IPS DF 4.7 (cell line): ENCODE data around the gene CAVIN3.
"Not testable (repeated sequence)": the region's sequence is repeated elsewhere in the genome, so short reads cannot be mapped to it uniquely, and the experiment has no call there.

ENCODE experiments used
- DNase-seq: peaks from one replicate; pipeline ENCODE4 v3.0.0-alpha.2; 2013; ENCODE audit warnings: low spot score; ENCODE audit errors: extremely low read depth

Gene CAVIN3

DNA sequence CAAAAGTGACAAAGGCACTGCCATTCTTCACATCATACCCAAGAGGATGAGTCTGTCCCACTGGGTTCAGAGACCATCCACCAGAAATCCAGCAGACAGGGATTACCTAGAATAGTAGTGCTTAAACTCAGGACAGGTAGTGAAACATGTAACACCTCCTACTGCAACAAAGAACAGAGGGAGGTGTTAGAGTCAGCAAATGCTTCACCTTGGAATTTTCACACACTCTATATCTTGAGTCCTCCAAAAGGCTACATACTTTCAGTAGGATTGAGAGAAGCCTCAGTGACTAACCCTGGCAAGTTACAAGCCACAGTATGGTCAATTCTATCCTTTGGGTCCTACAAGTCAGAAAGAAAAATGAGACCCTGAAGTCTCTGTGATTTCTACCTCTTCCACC is 6.0 kb upstream of the CAVIN3 start:
- DNase-seq = no peak

DNA sequence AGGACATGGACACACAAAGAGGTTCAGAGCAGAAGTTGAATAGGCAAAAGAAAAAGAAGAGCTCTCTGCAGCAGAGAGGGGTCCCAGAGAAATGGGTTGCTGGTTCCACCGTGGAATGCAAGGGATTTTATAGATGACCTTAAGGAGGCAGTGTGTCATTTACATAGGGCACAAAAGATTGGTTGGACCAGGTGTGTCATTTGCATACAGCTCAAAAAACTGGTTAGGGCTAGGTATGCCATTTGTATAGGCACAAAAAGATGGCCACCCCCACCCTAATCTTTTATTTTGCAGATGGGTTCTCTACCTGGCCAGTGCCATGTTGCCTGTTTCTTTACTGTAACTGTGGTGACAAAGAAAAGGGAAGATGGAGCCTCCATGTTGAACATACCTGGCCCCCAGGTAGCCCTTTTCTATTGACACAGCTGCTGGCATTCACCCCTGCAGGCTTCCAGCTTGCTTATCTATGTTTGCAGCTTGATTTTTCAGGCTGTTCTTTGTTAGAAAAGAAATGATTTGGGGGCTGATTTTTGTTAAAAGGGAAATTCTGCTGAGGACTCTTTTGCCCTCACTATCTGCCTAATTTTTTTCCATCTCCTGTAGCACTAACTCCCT is 3.1 kb upstream of the CAVIN3 start:
- no peak for DNase-seq

DNA sequence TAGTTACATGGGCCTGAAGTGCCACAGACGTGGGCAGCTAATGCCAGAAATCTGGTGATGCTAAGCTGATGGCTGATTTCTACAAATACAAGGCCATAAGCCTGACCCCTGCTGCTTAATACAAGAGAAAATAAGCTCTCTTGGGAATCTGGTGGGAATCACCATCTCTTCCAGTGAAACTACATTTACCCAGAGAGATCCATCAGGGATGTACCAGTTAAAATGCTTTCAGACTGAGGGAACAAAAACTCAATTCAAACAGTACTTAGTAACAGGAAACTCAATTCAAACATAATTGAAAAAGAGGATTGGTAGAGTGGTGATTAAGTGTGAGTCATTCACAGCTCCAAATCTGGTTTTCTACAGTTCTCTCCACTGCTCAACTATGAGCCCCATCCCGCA is 1.7 kb upstream of the CAVIN3 start:
- no peak for DNase-seq

DNA sequence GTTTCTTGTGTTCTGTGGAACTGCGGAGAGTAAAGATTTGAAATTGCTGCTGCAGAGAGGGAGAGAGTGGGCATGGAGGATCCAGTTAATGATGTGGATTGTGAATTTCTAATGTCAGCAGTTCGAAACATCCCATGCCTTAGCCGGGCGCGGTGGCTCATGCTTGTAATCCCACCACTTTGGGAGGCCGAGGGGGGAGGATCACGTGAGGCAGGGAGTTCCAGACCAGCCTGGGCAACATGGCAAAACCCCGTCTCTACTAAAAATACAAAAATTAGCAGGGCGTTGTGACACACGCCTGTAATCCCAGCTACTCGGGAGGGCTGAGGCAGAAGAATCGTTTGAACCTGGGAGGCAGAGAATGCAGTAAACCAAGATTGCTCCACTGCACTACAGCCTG is 1.1 kb upstream of the CAVIN3 start:
- DNase-seq = no peak

DNA sequence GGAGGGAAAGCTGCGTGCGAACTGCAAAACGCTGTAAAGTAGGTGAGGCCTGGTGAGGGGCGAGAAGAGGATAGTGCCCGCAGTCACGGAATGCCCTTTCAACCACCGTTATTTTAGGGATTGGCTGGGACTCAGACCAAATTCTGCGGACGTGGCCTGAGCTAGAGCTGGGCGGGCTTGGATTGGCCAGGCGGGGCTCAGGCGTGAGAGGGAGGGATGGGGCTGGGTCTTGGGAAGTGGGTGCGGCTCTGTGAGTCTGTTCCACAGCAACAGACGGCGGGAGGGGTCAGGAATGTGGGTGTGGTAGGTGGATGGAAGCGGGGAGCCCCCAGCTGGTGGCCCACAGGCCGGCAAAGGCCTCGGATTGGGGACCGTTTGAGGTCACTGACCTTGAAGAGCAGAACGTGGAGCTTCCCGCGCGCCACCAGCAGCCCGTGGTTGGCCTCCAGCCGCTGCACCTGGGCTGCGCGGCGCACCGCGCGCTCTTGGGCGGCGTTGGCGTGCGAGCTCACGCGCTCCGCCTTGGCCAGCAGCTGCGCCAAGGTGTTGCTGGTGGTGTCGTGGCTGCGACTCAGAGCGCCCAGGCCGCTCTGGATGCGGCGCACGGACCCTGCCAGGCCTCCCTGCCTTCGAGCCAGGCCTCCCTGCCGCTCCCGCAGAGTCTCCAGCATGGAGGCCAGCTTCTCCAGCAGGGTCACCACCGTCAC is 444 bp downstream of the CAVIN3 start:
- no peak for DNase-seq

DNA sequence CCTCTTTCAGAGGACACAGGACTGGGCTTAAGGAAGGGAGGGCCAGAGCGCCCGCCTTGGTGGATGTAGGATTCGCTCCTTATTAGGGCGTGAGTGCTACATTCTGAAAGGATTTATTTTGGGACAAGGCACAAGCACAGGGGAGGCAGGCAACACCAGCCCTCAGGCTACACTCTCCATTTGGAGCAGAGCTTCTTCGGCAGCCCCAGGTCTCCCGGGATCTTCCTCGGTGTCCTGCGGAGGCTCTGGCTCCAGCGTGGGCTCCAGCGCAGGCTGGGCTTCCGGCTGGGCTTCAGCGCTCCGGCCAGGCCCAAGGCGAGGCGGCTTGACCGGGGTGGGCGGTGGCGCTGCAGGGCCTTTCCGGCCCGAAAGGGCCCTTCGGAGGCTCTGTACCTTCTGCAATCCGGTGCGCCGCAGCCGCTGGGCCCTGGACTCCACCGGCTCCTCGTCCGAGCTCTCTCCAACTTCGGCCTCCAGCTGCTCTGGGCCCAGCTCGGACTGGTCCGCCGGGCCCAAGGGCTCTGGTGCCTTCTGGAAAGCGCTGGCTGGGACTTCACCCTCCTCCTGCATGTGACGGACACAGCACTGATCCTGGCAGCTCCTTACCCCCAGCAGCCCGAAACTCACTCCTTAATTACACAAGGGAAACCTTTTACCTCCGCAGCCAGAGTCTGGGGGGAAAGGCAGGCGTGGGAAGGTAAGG is 1.1 kb downstream of the CAVIN3 start:
- no peak for DNase-seq

DNA sequence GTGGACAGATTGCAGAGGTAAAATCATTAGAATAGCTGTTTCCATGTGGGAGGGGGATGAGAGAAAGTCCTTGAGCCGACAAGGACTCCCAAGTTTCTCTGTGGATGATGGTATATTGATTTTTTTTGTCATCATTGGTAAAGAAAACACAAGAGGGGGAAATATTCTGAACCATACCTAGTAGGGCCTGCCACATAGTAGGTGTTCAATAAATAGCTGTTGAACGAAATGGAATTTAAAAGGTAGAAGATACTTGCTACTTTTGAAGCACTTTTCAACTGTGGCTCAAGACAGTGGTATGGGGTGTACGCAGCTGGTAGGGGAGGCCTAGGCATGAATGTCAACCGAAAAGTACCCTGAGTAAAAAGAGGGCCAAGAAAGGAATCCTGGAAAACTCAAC is 2.1 kb downstream of the CAVIN3 start:
- no peak for DNase-seq

DNA sequence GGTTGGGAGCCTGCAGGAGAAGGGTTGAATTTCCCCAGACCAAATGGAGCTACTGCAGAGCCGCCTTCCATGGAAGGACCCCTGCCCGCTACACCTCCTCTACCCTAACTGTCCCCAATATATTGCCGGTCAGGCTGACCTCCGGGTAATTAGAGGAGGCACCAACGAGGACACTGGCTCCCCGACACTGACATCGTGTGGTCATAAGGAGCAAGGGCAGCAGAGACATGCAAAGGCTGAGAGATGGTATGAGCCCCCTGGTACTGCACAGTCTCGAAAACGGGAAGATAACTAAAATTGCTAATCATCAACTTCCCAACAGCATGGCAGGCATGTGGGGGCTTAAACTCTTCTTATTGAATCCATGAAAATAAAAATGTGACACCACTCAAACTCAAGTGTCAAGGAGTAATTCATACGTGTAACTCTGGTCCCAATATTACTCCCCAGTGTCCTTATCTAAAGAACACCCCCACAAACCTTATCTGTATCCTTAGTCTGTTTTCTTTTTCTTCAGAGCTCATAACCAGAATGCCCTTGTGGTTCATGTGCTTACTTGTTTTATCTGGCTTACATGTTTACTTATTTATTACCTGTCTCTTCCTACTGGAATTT is 4.4 kb downstream of the CAVIN3 start:
- DNase-seq = no peak

DNA sequence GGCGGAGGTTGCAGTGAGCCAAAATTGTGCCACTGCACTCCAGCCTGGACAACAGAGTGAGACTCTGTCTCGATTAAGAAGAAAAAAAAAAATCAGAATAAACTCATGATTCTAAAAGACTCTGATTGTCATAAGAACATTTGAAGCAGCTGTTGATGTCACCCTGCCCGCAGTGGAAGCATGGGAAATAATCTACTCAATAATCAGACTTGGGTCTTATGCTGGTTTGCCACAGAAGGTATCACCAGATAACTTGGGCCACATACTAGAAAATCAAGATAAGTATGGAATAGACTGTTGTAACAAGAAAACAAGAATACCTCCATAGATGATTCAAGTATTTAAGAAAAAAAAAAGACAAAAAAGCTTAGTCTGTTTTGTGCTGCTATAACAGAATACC is 8.2 kb downstream of the CAVIN3 start:
- no peak for DNase-seq

DNA sequence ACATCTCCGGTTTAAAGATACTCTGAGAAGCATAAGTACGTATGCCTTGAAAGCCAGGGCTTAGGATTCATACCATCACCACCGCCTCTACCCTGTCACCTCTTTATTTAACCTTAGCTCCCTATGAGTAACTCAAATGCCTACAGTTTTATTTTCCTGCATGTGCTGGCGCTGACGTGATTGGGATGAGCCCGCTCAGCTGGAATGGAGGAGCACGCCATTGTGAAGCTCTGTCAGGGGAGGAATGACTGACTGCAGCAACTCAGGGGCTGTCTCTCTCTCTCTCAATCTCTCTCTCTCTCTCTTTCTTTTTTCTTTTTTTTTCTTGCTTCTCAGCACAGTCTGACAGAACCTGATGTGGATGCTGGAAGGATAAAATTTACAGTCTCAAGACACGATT is 12.4 kb downstream of the CAVIN3 start:
- DNase-seq = no peak

DNA sequence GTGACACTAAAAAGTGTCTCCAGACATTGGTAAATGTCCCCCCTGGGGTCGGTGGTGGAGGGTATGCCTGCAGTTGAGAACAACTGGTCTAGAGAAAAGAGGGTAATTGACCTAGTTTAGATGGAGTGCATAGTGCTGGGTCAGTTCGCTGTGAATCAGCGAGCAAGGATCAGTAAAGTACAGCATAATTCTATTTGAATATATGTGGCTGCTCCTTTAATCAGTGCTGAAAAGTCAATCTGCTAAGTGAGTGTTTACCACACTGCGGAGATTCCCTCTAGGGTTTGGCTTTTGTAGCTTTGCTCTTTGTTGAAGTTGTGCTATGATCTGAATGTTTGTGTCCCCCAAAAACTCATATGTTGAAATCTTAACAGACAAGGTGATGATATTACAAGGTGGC is 15.0 kb downstream of the CAVIN3 start:
- no peak for DNase-seq

DNA sequence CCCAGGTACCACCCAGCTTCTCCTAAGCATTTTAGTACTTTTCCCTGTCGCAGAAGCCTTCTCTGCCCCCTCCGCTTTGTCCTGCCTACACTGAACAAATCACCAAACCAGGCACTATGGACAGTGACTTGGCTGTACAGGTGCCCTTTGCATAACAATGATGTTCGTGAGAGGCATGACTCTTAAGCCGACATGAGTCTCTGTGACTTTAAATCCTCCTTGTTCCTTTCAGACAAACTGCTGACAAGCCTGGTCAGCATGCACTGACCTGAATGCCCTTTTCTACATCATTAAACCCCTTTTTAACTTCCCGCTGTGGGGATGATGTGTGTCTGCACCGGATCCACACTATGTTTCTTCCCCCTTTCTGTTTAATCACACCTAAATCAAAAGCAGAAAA is 16.6 kb downstream of the CAVIN3 start:
- DNase-seq = peak; percentile 76

DNA sequence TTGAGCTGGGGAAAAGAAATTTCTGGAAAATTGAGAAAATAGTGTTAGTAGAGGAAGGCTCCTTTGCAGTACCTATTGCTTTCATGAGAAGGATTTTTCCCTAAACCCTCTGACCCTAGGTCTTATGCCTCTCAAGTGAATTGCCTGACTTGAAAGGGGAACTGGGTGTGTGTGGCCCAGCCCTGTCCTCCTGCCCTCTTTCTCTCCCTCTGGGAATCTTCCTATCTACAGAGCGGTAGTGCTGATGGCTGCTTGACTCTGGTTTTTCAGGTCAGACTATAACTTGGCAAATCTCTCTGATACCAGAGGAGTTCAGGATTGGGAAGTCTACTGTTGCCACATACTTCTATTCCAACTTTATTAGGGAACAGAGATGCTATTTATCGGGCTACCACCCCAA is 19.2 kb downstream of the CAVIN3 start:
- DNase-seq = no peak

DNA sequence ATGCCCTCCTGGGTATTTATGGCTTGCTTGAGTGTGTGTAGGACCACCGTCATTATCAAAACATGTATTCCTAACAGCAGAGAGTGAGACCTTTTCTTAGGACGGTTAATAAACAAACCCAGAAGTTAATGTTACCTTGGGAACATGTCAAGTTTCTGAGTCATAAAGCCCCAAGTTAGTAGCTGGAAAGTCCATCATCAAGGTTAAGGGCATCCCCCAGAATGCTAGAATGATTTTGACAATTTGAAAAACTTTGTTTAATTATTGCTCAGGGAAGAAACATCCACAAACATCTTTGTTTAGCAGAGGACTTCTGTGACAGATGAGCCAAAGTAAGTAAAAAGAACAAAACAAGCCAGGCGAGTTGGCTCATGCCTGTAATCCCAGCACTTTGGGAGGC is 20.0 kb downstream of the CAVIN3 start:
- no peak for DNase-seq

DNA sequence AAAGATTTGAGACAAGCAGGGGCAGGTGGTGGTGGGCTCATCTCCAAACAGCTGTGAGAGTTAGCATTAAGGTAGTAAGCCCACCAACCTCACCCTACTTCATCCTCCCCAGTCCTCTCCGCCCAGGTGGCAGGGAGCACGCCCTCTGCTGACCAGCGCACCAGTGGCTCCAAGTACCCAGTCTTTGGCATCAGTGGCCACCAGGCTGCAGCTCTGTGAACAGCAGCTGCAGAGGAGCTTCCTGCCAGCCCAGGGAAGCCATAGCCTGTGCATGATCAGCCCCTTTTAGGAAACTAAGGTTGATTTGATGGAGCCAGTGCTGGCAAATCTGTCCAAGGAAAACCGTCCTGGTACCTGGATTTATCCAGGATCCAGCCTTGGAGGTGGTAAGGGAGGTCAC is 21.7 kb downstream of the CAVIN3 start:
- DNase-seq = no peak

DNA sequence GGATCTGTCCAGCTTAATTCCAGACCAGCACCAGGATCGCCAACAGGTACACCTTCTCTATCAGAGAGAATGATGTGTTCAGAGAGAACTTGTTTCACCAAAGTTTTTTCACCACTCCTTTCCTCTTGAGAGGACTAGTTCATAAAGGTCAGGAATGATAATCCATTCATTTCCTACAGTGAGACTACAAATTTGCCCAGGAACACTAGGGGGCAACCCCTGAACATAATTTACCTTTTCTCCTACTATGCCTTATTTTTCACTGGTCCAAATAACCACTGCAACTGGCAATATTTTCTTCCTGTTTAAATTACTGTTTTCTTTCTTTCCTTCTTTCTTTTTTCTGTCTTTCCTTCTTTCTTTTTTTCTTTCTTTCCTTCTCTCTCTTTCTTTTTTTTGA is 22.5 kb downstream of the CAVIN3 start:
- DNase-seq = no peak

DNA sequence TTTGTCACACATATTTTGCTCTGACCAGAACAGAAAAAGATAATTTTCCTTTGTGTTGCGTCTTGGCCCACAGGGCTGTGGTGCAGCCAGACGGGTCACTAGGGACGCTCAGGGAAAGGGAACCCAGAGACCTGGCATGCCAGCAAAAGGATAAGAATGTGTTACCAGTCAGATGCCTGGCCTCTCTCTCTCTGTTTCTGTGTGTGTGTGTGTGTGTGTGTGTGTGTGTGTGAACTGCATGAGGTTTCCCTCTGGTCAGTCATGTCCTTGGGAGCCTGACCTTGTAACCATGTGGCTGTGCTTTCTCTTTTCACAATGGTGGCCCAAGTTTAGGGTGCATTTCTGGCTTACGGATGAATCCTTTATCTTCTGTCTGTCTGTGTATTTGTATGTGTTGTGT is 35.3 kb downstream of the CAVIN3 start:
- no peak for DNase-seq

DNA sequence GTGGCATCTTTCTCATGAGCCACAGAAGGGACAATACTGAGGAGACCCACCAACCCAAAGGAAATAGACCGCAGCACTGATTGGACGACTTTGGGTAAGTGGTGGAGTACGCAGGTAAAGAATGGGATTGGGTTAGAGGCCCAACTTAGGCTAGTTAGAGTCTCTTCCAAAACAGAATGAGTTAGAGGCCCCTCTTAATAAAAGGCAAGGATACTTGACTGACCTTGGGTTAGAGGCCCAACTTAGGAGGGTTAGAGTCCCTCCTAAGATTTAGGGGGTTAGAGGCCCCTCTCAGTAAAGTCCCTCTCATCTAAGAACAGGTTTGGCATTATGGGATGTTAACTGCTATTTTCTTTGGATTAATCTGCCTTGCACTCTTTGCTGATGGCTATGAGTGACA is 36.1 kb downstream of the CAVIN3 start:
- no peak for DNase-seq

DNA sequence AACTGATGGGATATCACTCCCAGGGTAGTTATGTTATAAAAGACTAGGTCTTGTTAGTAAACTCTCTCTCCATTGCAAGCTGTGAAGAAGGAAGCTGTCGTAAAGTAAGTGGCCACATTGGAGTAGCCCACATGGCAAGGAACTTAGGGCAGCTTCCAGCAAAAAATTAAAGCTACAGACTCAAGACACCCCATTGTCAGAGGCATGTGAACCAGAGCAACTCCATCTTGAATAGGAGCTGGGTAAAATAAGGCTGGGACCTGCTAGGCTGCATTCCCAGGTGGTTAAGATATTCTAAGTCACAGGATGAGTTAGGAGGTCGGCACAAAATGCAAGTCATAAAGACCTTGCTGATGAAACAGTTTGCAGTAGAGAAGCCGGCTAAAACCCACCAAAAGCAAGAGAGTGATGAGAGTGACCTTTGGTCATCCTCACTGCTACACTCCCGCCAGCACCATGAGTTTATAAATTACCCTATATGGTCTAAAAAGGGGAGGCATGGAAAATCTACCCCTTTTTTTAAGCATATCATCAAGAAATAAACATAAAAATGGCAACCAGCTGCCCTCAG is 36.8 kb downstream of the CAVIN3 start:
- DNase-seq = no peak

DNA sequence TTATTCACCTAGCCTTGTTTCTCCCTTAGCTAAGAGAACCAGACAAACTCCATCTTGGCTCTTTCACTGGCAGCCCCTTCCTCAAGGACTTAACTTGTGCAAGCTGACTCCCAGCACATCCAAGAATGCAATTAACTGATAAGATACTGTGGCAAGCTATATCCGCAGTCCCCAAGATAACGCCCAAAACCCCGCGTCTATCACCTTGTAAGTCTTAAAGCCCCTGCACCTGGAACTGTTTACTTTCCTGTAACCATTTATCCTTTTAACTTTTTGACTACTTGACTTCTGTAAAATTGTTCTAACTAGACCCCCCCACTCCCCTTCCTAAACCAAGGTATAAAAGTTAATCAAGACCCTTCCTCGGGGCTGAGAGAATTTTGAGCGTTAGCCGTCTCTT is 39.5 kb downstream of the CAVIN3 start:
- not testable (repeated sequence) for DNase-seq

DNA sequence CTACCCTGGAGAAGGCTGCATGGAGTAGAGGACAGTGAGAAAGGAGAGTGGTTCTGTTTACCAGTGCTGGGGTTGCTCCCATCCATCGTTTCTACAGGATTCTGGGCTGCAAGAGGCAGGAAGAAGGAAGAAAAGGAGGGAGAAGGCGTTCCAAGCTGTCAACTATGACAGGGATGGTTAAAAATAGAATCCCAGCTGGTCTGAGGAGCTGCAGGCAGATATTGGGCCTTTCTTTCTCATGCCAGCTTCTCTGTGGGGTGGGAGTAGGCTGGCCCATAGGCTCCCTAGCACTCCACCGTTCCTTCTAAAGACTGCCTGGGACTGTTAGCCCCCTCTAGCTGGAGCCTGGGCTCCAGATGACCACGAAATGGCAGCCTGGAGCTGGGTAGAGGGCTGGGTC is 47.1 kb downstream of the CAVIN3 start:
- no peak for DNase-seq

DNA sequence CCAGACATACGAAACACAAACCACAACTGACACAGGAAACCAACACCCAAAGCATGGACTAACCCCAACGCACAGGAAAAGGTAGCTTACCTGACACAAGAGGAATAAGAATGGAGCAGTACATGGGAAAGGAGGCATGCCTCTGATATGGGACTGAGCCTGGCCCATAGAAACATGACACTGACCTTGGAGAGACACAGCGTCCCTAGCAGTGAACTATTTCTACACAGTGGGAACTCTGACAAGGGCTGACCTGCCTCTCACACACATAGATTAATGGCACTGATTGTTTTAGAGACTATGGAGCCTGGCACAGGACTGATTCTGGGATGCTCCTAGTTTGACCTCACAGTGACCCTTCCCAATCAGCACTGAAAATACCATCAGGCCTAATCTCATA is 48.7 kb downstream of the CAVIN3 start:
- no peak for DNase-seq
